Measurements from ENCODE around the gene FURIN.

DNA sequence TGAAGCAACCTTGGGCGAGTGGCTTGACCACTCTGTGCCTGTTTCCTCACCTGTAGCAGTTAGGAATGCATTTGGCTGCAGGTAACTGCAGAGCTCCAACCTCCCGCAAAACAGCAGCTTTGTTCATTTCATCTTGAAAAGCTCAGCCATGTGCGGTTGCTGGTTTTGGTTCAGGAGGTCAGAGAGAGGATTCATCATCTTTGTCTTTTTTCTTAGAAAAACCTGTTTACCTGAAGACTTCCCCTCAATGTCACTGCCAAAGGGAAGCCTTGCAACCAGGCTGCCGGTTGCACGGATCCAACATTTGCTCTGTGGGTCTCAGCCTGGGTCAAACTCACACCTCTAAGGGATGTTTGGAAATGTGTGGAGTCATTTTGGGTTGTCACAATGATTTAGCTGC is 16.4 kb upstream of the FURIN start:
- TF ChIP-seq, protein P1, sequence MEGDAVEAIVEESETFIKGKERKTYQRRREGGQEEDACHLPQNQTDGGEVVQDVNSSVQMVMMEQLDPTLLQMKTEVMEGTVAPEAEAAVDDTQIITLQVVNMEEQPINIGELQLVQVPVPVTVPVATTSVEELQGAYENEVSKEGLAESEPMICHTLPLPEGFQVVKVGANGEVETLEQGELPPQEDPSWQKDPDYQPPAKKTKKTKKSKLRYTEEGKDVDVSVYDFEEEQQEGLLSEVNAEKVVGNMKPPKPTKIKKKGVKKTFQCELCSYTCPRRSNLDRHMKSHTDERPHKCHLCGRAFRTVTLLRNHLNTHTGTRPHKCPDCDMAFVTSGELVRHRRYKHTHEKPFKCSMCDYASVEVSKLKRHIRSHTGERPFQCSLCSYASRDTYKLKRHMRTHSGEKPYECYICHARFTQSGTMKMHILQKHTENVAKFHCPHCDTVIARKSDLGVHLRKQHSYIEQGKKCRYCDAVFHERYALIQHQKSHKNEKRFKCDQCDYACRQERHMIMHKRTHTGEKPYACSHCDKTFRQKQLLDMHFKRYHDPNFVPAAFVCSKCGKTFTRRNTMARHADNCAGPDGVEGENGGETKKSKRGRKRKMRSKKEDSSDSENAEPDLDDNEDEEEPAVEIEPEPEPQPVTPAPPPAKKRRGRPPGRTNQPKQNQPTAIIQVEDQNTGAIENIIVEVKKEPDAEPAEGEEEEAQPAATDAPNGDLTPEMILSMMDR (conservative IDR thresholded peaks at IDR 0.05 in 1 of 2, IDR thresholded peaks at IDR 0.05 in 1 of 2; ENCODE audit: extremely low read depth in 1 of 2, insufficient read depth in 1 of 2, low read depth in 1 of 2, low read length in 2 of 2) = no peak
- no peak for TF ChIP-seq EZH2 (IDR thresholded peaks at IDR 0.05; ENCODE audit: borderline replicate concordance, low read length)
